Omental fat pad (tissue), 4 donors: Measurements from ENCODE around the gene NBPF3. TPM values are rescaled to one million over a fixed set of nuclear protein-coding genes. Genes with fewer than 3 reads are reported as not detected.

Experiments
- ATAC-seq: fragments of 150-250 bp; one replicate; pipeline ENCODE4 v1.9.1; 2016; ENCODE audit warnings: mild to moderate bottlenecking, moderate library complexity; ENCODE audit not compliant: low FRiP score
- DNase-seq: peaks from one replicate; pipeline ENCODE4 v3.0.0-alpha.2; 2019; ENCODE audit warnings: low spot score
- total RNA-seq, 4 donors: library from RNA; depleted of rRNA; stranded (reverse); fragments of >200 nt; gene quantifications; one replicate each; pipeline ENCODE4 v1.1.0, GENCODE V29; 2016
- TF ChIP-seq, protein P1 (sequence below), 3 donors: fragments of 450-650 bp; IDR thresholded peaks; one replicate each; pipeline ENCODE4 v1.5.1; 2016 to 2017; ENCODE audit warnings: antibody characterized with exemption in 3 of 3, mild to moderate bottlenecking in 3 of 3, moderate library complexity in 2 of 3

The NBPF3 gene
- total RNA-seq, 4 donors from 2014 or later, result 4.6 to 20.5 (median 8.7) TPM

- DNase-seq (no peak), ATAC-seq (no peak)
- TF ChIP-seq, protein P1, sequence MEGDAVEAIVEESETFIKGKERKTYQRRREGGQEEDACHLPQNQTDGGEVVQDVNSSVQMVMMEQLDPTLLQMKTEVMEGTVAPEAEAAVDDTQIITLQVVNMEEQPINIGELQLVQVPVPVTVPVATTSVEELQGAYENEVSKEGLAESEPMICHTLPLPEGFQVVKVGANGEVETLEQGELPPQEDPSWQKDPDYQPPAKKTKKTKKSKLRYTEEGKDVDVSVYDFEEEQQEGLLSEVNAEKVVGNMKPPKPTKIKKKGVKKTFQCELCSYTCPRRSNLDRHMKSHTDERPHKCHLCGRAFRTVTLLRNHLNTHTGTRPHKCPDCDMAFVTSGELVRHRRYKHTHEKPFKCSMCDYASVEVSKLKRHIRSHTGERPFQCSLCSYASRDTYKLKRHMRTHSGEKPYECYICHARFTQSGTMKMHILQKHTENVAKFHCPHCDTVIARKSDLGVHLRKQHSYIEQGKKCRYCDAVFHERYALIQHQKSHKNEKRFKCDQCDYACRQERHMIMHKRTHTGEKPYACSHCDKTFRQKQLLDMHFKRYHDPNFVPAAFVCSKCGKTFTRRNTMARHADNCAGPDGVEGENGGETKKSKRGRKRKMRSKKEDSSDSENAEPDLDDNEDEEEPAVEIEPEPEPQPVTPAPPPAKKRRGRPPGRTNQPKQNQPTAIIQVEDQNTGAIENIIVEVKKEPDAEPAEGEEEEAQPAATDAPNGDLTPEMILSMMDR (IDR thresholded peaks at IDR 0.05), result no peak
Observed at GRCh38 chr1:21492356-21492625, 52.4 kb downstream of the NBPF3 start.

DNA sequence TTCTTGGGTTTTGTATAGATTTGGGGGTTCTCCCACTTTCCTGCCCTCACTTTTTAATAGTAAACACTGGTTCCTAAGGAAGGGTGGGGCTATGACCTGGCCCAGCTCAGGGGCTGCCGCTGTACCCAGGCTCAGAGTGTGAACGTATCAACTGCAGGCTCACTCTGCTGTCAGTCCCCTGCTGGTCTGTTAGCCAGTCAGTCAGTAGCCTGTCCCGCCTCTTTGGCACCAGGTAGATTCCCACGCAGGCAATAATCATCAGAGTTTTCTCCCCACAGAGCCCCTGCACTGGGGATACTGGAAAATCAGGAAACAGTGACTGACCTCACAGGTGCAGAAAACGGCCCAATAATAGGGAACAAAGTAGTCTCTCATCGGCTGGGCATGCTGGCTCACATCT is 54.3 kb downstream of the NBPF3 start:
- DNase-seq (no peak), ATAC-seq (no peak)
- TF ChIP-seq, protein P1 (IDR thresholded peaks at IDR 0.05), result no peak

- no peak for DNase-seq
- TF ChIP-seq, protein P1 (IDR thresholded peaks at IDR 0.05), result no peak
- ATAC-seq, result no peak
Observed at GRCh38 chr1:21495225-21495820, 55.4 kb downstream of the NBPF3 start.

GRCh38 chr1:21496063-21496462 is 56.1 kb downstream of the NBPF3 start:
- ATAC-seq (no peak), DNase-seq (no peak)
- TF ChIP-seq, protein P1 (IDR thresholded peaks at IDR 0.05), result no peak

GRCh38 chr1:21496886-21497285 is 56.9 kb downstream of the NBPF3 start:
- no peak for DNase-seq
- TF ChIP-seq, protein P1 (IDR thresholded peaks at IDR 0.05), result no peak
- no peak for ATAC-seq

GRCh38 chr1:21497466-21498061 is 57.6 kb downstream of the NBPF3 start:
- TF ChIP-seq, protein P1 (IDR thresholded peaks at IDR 0.05), result no peak
- DNase-seq, result no peak
- no peak for ATAC-seq

DNA sequence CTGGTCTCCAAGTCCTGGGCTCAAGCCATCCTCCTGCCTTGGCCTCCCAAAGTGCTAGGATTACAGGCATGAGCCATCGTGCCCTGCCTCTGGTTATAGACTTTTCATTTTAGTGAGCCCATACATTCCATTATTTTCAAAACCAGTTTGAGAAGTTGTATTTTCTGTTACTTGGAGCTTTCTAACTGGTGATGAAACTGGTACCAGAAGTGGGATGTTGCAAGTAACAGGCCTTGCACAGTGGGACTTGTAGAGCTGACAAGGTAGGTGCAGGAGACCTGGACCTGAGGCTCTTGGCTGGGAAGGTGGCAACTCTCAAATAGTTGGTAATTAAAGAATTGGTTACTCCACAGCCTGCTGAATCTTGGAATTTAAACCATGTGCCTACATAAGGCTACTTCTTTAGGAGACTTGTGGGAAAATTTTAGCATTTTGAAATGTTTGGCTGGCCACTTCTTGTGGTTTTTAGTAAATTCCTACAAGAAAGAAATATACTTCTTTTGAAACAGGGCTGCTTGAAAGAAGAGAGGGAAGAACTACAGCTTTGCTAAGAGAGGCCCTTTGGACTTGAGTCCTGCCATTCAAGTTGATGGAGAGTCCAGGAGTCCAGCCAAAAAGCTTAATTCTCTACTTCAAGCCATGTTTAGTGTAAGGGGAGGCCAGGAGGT is 59.5 kb downstream of the NBPF3 start:
- TF ChIP-seq, protein P1 (IDR thresholded peaks at IDR 0.05), result no peak
- no peak for DNase-seq
- ATAC-seq, result no peak
